Activated CD8-positive, alpha-beta T cell treated with anti-CD3 and anti-CD28 coated beads, Interleukin-2, amount 10 ng/mL, durations not matched to agents 7 days and 5 days (primary cell): ENCODE results near the gene GNA12. TPM values are rescaled to one million over a fixed set of nuclear protein-coding genes. Genes with fewer than 3 reads are reported as not detected.
"Not testable (repeated sequence)": the region's sequence is repeated elsewhere in the genome, so short reads cannot be mapped to it uniquely, and the experiment has no call there.

Experiments used
- ATAC-seq: fragments of 150-1000 bp; cut with Tn5 transposase; one replicate; pipeline ENCODE4 v1.10.0; 2021; ENCODE audit warnings: moderate library complexity
- CTCF ChIA-PET: fragments of 350-600 bp; sonication (Branson Sonifier 250); formaldehyde crosslinking; loops from one replicate; lab custom pipeline; 2021; ENCODE audit warnings: antibody characterized with exemption; lab: Charles Lee
- POLR2A ChIA-PET: fragments of 350-600 bp; sonication (Branson Sonifier 250); formaldehyde crosslinking; loops from one replicate; lab custom pipeline; 2021; ENCODE audit warnings: antibody characterized with exemption; lab: Charles Lee
- DNase-seq: peaks from one replicate; pipeline ENCODE4 v3.0.0-alpha.2; 2020
- H3K27ac Mint-ChIP-seq: one replicate; pipeline ENCODE4 v1.8.0; 2021; ENCODE audit warnings: mild to moderate bottlenecking, mixed read lengths
- H3K27me3 Mint-ChIP-seq: one replicate; pipeline ENCODE4 v1.8.0; 2021; ENCODE audit warnings: low read depth, mixed read lengths
- H3K36me3 Mint-ChIP-seq: one replicate; pipeline ENCODE4 v1.8.0; 2021; ENCODE audit warnings: low read depth, mixed read lengths
- H3K4me1 Mint-ChIP-seq: one replicate; pipeline ENCODE4 v1.8.0; 2021; ENCODE audit warnings: low read depth, mixed read lengths
- H3K4me3 Mint-ChIP-seq: one replicate; pipeline ENCODE4 v1.8.0; 2021; ENCODE audit warnings: mild to moderate bottlenecking, mixed read lengths
- H3K9me3 Mint-ChIP-seq: one replicate; pipeline ENCODE4 v1.8.0; 2022; ENCODE audit warnings: mixed read lengths; ENCODE audit not compliant: insufficient read depth
- total RNA-seq, 2 experiments: library from RNA; stranded (reverse); gene quantifications; one replicate each; pipeline ENCODE4 v1.2.3, GENCODE V29; 2021

The GNA12 gene
- total RNA-seq, 2 experiments from 2014 or later, result 17.9 to 18.1 TPM

- Mint-ChIP-seq H3K4me1 (peaks cover 12% of the 10 kb centered on the region), H3K9me3 (no peaks in the 10 kb centered on the region), H3K27ac (no peak overlapping the region), H3K27me3 (no peaks in the 10 kb centered on the region), H3K4me3 (no peak overlapping the region), H3K36me3 (peaks cover 8% of the 10 kb centered on the region)
- ATAC-seq (no peak), DNase-seq (no peak)
- ChIA-PET POLR2A (no interaction called here), CTCF (interaction anchor here (0.9 to 1.8 kb wide), 2 partner anchors 9 to 16 kb away, joined by 3 to 5 read pairs; no protein-coding TSS in a partner anchor)
Observed at GRCh38 chr7:2726316-2727018, 117.6 kb downstream of the GNA12 start.

- Mint-ChIP-seq H3K4me1 (peaks cover 17% of the 10 kb centered on the region), H3K4me3 (no peak overlapping the region), H3K27ac (no peak overlapping the region), H3K9me3 (no peaks in the 10 kb centered on the region), H3K27me3 (no peaks in the 10 kb centered on the region), H3K36me3 (peaks cover 4% of the 10 kb centered on the region)
- ChIA-PET POLR2A (interaction anchor here (1.1 kb wide), 1 partner anchor 15 kb away, joined by 3 read pairs; no protein-coding TSS in a partner anchor), CTCF (interaction anchor here (1.8 kb wide), 1 partner anchor 15 kb away, joined by 5 read pairs; no protein-coding TSS in a partner anchor)
- ATAC-seq, result no peak
- DNase-seq, result no peak
Observed at GRCh38 chr7:2725178-2726105, 118.7 kb downstream of the GNA12 start.

GRCh38 chr7:2724453-2725177, 119.5 kb downstream of the GNA12 start:
- CTCF ChIA-PET, result interaction anchor here (0.7 to 2.3 kb wide), 4 partner anchors 14 to 140 kb away, joined by 3 to 10 read pairs (median 4); no protein-coding TSS in a partner anchor
- POLR2A ChIA-PET, result interaction anchor here (1.0 to 1.1 kb wide), 2 partner anchors 13 to 14 kb away, joined by 3 read pairs; no protein-coding TSS in a partner anchor
- peaks cover 3% of the 10 kb centered on the region for H3K27me3 Mint-ChIP-seq
- H3K4me1 Mint-ChIP-seq, result peaks cover 25% of the 10 kb centered on the region
- no peaks in the 10 kb centered on the region for H3K9me3 Mint-ChIP-seq
- no peaks in the 10 kb centered on the region for H3K36me3 Mint-ChIP-seq
- no peak overlapping the region for H3K4me3 Mint-ChIP-seq
- peak; percentile 21 for ATAC-seq
- no peak overlapping the region for H3K27ac Mint-ChIP-seq
- DNase-seq, result no peak

- H3K4me1 Mint-ChIP-seq, result peaks cover 30% of the 10 kb centered on the region
- CTCF ChIA-PET, result interaction anchor here (0.7 to 2.3 kb wide), 3 partner anchors 13 to 141 kb away, joined by 3 to 10 read pairs (median 3); no protein-coding TSS in a partner anchor
- H3K4me3 Mint-ChIP-seq, DNase-seq, H3K27ac Mint-ChIP-seq, H3K9me3 Mint-ChIP-seq, H3K36me3 Mint-ChIP-seq, H3K27me3 Mint-ChIP-seq, ATAC-seq: not testable (repeated sequence)
- POLR2A ChIA-PET, result interaction anchor here (1.0 to 1.1 kb wide), 2 partner anchors 12 to 14 kb away, joined by 3 read pairs; no protein-coding TSS in a partner anchor
Observed at GRCh38 chr7:2724036-2724435, 120.1 kb downstream of the GNA12 start.

- Mint-ChIP-seq H3K27ac (no peak overlapping the region), H3K9me3 (no peaks in the 10 kb centered on the region), H3K36me3 (no peaks in the 10 kb centered on the region), H3K4me3 (no peak overlapping the region), H3K27me3 (peaks cover 3% of the 10 kb centered on the region), H3K4me1 (peaks cover 37% of the 10 kb centered on the region)
- ATAC-seq (no peak), DNase-seq (no peak)
- ChIA-PET POLR2A (interaction anchor here (1.0 kb wide), 1 partner anchor 11 kb away, joined by 3 read pairs; no protein-coding TSS in a partner anchor), CTCF (interaction anchor here (0.7 to 2.3 kb wide), 4 partner anchors 13 to 142 kb away, joined by 3 to 10 read pairs (median 3); no protein-coding TSS in a partner anchor)
Observed at GRCh38 chr7:2723138-2723850, 120.8 kb downstream of the GNA12 start.

GRCh38 chr7:2722591-2722990, 121.5 kb downstream of the GNA12 start:
- no peaks in the 10 kb centered on the region for H3K9me3 Mint-ChIP-seq
- no peak overlapping the region for H3K27ac Mint-ChIP-seq
- ChIA-PET CTCF (interaction anchor here (0.9 to 2.3 kb wide), 3 partner anchors 12 to 52 kb away, joined by 3 to 10 read pairs (median 3); no protein-coding TSS in a partner anchor), POLR2A (no interaction called here)
- peaks cover 44% of the 10 kb centered on the region for H3K4me1 Mint-ChIP-seq
- H3K4me3 Mint-ChIP-seq, result no peak overlapping the region
- H3K36me3 Mint-ChIP-seq, result no peaks in the 10 kb centered on the region
- ATAC-seq, result no peak
- H3K27me3 Mint-ChIP-seq, result peaks cover 3% of the 10 kb centered on the region
- DNase-seq, result no peak

GRCh38 chr7:2721842-2722241, 122.3 kb downstream of the GNA12 start:
- Mint-ChIP-seq H3K36me3 (no peaks in the 10 kb centered on the region), H3K27me3 (peaks cover 3% of the 10 kb centered on the region), H3K4me1 (peaks cover 51% of the 10 kb centered on the region), H3K4me3 (no peak overlapping the region), H3K9me3 (no peaks in the 10 kb centered on the region), H3K27ac (no peak overlapping the region)
- DNase-seq (no peak), ATAC-seq (no peak)
- CTCF ChIA-PET, result interaction anchor here (0.9 to 1.9 kb wide), 2 partner anchors 11 to 36 kb away, joined by 3 to 21 read pairs; no protein-coding TSS in a partner anchor
- POLR2A ChIA-PET, result no interaction called here

GRCh38 chr7:2720024-2720423, 124.1 kb downstream of the GNA12 start:
- Mint-ChIP-seq H3K36me3 (no peaks in the 10 kb centered on the region), H3K27me3 (peaks cover 3% of the 10 kb centered on the region), H3K4me3 (no peak overlapping the region), H3K27ac (no peak overlapping the region), H3K4me1 (peaks cover 68% of the 10 kb centered on the region), H3K9me3 (no peaks in the 10 kb centered on the region)
- ChIA-PET POLR2A (interaction anchor here (0.6 kb wide), 1 partner anchor 125 kb away, joined by 3 read pairs; no protein-coding TSS in a partner anchor), CTCF (interaction anchor here (1.0 to 2.9 kb wide), 7 partner anchors 9 to 314 kb away, joined by 3 to 39 read pairs (median 4); no protein-coding TSS in a partner anchor)
- ATAC-seq (no peak), DNase-seq (no peak)

- Mint-ChIP-seq H3K27me3 (peaks cover 11% of the 10 kb centered on the region), H3K27ac (no peak overlapping the region), H3K4me1 (peaks cover 71% of the 10 kb centered on the region), H3K4me3 (no peak overlapping the region), H3K9me3 (no peaks in the 10 kb centered on the region), H3K36me3 (no peaks in the 10 kb centered on the region)
- ATAC-seq (peak; percentile 56), DNase-seq (peak; percentile 77)
- ChIA-PET POLR2A (interaction anchor here (1.1 kb wide), 1 partner anchor 9 kb away, joined by 7 read pairs; no protein-coding TSS in a partner anchor), CTCF (interaction anchor here (0.9 to 2.9 kb wide), 11 partner anchors 9 to 313 kb away, joined by 3 to 39 read pairs (median 4); no protein-coding TSS in a partner anchor)
Observed at GRCh38 chr7:2719007-2719406, 125.1 kb downstream of the GNA12 start.

GRCh38 chr7:2718296-2718965, 125.7 kb downstream of the GNA12 start:
- H3K4me1 Mint-ChIP-seq, result peaks cover 77% of the 10 kb centered on the region
- POLR2A ChIA-PET, result interaction anchor here (1.1 kb wide), 1 partner anchor 8 kb away, joined by 7 read pairs; no protein-coding TSS in a partner anchor
- DNase-seq, result no peak
- no peak for ATAC-seq
- H3K27me3 Mint-ChIP-seq, result peaks cover 17% of the 10 kb centered on the region
- H3K36me3 Mint-ChIP-seq, result no peaks in the 10 kb centered on the region
- H3K9me3 Mint-ChIP-seq, result no peaks in the 10 kb centered on the region
- no peak overlapping the region for H3K4me3 Mint-ChIP-seq
- H3K27ac Mint-ChIP-seq, result no peak overlapping the region
- CTCF ChIA-PET, result interaction anchor here (0.9 to 2.9 kb wide), 12 partner anchors 8 to 110 kb away, joined by 3 to 39 read pairs (median 4); no protein-coding TSS in a partner anchor
